ENCODE data around the gene ZC3H14.

Gene ZC3H14

GRCh38 chr14:88552876-88553275, 10.0 kb upstream of the ZC3H14 start:
- DNase-seq (ENCODE audit: low spot score) = no peak

GRCh38 chr14:88553886-88554456, 8.9 kb upstream of the ZC3H14 start:
- no peak for DNase-seq (ENCODE audit: low spot score)

- peak; percentile 91 for DNase-seq (ENCODE audit: low spot score)
Observed at GRCh38 chr14:88554457-88555286, 8.2 kb upstream of the ZC3H14 start, which contains the start of gene PTPN21. PTPN21 (minus strand) TSS chr14:88555007; CDS start chr14:88550417, 4,590 bp downstream.

- DNase-seq (ENCODE audit: low spot score) = no peak
Observed at GRCh38 chr14:88556581-88556980, 6.3 kb upstream of the ZC3H14 start.

- no peak for DNase-seq (ENCODE audit: low spot score)
Observed at GRCh38 chr14:88559852-88560251, 3.0 kb upstream of the ZC3H14 start.

- no peak for DNase-seq (ENCODE audit: low spot score)
Observed at GRCh38 chr14:88562532-88562830, 356 bp upstream of the ZC3H14 start.

GRCh38 chr14:88563845-88564244, 1.0 kb downstream of the ZC3H14 start:
- no peak for DNase-seq (ENCODE audit: low spot score)

GRCh38 chr14:88565427-88565826, 2.6 kb downstream of the ZC3H14 start:
- DNase-seq (ENCODE audit: low spot score) = no peak

- DNase-seq (ENCODE audit: low spot score) = no peak
Observed at GRCh38 chr14:88568196-88568595, 5.4 kb downstream of the ZC3H14 start.

- DNase-seq (ENCODE audit: low spot score) = no peak
Observed at GRCh38 chr14:88572117-88572516, 9.3 kb downstream of the ZC3H14 start.

GRCh38 chr14:88576222-88576621, 13.4 kb downstream of the ZC3H14 start:
- DNase-seq (ENCODE audit: low spot score) = no peak

GRCh38 chr14:88584451-88584850, 21.6 kb downstream of the ZC3H14 start:
- DNase-seq (ENCODE audit: low spot score) = no peak

GRCh38 chr14:88588081-88588480, 25.2 kb downstream of the ZC3H14 start:
- DNase-seq (ENCODE audit: low spot score) = no peak

GRCh38 chr14:88590173-88590572, 27.3 kb downstream of the ZC3H14 start:
- DNase-seq (ENCODE audit: low spot score) = no peak

GRCh38 chr14:88592031-88592430, 29.2 kb downstream of the ZC3H14 start:
- DNase-seq (ENCODE audit: low spot score) = no peak

- DNase-seq (ENCODE audit: low spot score) = no peak
Observed at GRCh38 chr14:88597038-88597437, 34.2 kb downstream of the ZC3H14 start.

- no peak for DNase-seq (ENCODE audit: low spot score)
Observed at GRCh38 chr14:88597601-88598000, 34.8 kb downstream of the ZC3H14 start.

- DNase-seq (ENCODE audit: low spot score) = no peak
Observed at GRCh38 chr14:88598097-88598675, 35.3 kb downstream of the ZC3H14 start.

GRCh38 chr14:88599326-88599725, 36.5 kb downstream of the ZC3H14 start:
- DNase-seq (ENCODE audit: low spot score) = no peak

- no peak for DNase-seq (ENCODE audit: low spot score)
Observed at GRCh38 chr14:88599761-88600439, 37.1 kb downstream of the ZC3H14 start.

GRCh38 chr14:88604212-88604611, 41.4 kb downstream of the ZC3H14 start:
- no peak for DNase-seq (ENCODE audit: low spot score)

- DNase-seq (ENCODE audit: low spot score) = no peak
Observed at GRCh38 chr14:88605594-88605993, 42.8 kb downstream of the ZC3H14 start.

GRCh38 chr14:88607829-88608228, 45.0 kb downstream of the ZC3H14 start:
- DNase-seq (ENCODE audit: low spot score) = no peak

Data from iPS-NIHi11 (cell line).